Spleen (tissue), 7 donors: Measurements from ENCODE around the gene ORC4.

Source experiments
- POLR2A ChIP-seq, 3 donors: fragments of 450-650 bp; IDR thresholded peaks; one replicate each; pipeline ENCODE4 v1.5.1; 2017; ENCODE audit warnings: antibody characterized with exemption in 3 of 3, mild to moderate bottlenecking in 1 of 3
- POLR2AphosphoS5 ChIP-seq, 3 donors: sonication (generic); formaldehyde crosslinking; IDR thresholded peaks; one replicate each; pipeline ENCODE4 v1.5.1; 2017; ENCODE audit warnings: antibody characterized with exemption in 3 of 3
- TF ChIP-seq, protein P1 (sequence below), 11 experiments: fragments of 200-600 bp in 7 of 11; fragments of 450-650 bp in 4 of 11; sonication (generic) in 4 of 11; IDR thresholded peaks in 8 of 11; conservative IDR thresholded peaks in 3 of 11; 1 replicate in 7 of 11; 2 replicates in 4 of 11; pipeline versions ENCODE4 v1.4.0 to v1.8.0; 2016 to 2021; ENCODE audit warnings: antibody characterized with exemption in 11 of 11, inconsistent platforms in 4 of 11, mild to moderate bottlenecking in 1 of 11
- donor health status: DM: no; HTN: no; CAD: no; lungs with moderate emphysema.
- donor health status: DM: no; HTN: no; CAD: no.
- donor health status: DM: no; HTN: no; CAD: no.

DNA sequence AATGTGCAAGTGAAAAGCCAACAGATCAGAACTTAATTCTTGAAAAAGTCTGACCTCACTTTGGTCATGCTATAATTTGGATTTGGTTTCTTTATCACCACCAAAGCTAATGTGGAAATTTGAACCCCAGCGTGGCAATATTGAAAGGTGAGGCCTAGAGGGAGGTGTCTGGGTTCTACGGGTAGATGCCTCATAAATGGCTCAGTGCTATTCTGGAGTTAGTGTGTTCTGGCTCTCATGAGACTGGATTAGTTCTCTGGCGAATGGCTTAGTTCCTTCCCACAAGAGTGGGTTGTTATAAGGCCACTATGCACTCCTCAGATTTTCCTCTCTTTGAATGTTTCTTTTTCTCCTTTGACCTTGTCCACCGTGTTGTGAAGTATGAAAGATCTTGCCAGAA is 22.3 kb downstream of the ORC4 start:
- TF ChIP-seq, protein P1, sequence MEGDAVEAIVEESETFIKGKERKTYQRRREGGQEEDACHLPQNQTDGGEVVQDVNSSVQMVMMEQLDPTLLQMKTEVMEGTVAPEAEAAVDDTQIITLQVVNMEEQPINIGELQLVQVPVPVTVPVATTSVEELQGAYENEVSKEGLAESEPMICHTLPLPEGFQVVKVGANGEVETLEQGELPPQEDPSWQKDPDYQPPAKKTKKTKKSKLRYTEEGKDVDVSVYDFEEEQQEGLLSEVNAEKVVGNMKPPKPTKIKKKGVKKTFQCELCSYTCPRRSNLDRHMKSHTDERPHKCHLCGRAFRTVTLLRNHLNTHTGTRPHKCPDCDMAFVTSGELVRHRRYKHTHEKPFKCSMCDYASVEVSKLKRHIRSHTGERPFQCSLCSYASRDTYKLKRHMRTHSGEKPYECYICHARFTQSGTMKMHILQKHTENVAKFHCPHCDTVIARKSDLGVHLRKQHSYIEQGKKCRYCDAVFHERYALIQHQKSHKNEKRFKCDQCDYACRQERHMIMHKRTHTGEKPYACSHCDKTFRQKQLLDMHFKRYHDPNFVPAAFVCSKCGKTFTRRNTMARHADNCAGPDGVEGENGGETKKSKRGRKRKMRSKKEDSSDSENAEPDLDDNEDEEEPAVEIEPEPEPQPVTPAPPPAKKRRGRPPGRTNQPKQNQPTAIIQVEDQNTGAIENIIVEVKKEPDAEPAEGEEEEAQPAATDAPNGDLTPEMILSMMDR (IDR thresholded peaks at IDR 0.05 in 8 of 11, conservative IDR thresholded peaks at IDR 0.05 in 3 of 11), result no peak
- TF ChIP-seq POLR2A (IDR thresholded peaks at IDR 0.05), result no peak
- TF ChIP-seq POLR2AphosphoS5 (IDR thresholded peaks at IDR 0.05), result no peak
